ENCODE measurements around the gene RAB9A.
"Not testable (repeated sequence)": the region's sequence is repeated elsewhere in the genome, so short reads cannot be mapped to it uniquely, and the experiment has no call there.

- not testable (repeated sequence) for TF ChIP-seq CTCF (IDR thresholded peaks at IDR 0.05; ENCODE audit: low read depth, low read length); POLR2A (IDR thresholded peaks at IDR 0.05; ENCODE audit: extremely low read depth, insufficient read length)
Measured at GRCh38 chrX:13641684-13642083, 47.2 kb upstream of the RAB9A start.
